OCI-LY7 (cell line): ENCODE data around the gene CCNG2. TPM values are rescaled to one million over a fixed set of nuclear protein-coding genes. Genes with fewer than 3 reads are reported as not detected.

Experiments used
- BruUV-seq: library from RNA; stranded (reverse); fragments of 400-500 nt; replicated peaks from 2 replicates; lab custom pipeline; 2021; lab: Mats Ljungman, UMichigan
- CTCF ChIA-PET: fragments of 300-600 bp; sonication (Branson Sonifier 250); formaldehyde crosslinking; loops from one replicate; lab custom pipeline; 2022; ENCODE audit warnings: antibody characterized with exemption; ENCODE audit not compliant: unreplicated experiment; lab: Charles Lee
- POLR2A ChIA-PET: fragments of 300-600 bp; sonication (Branson Sonifier 250); formaldehyde crosslinking; loops from one replicate; lab custom pipeline; 2022; ENCODE audit warnings: antibody characterized with exemption; lab: Charles Lee
- DNase-seq: peaks from one replicate; pipeline ENCODE4 v3.0.0-alpha.2; 2015; ENCODE audit warnings: low spot score
- H2AFZ ChIP-seq: fragments of 200-600 bp; sonication (generic), shearing (Covaris generic); 2 replicates; pipeline ENCODE4 v1.6.1; 2014; ENCODE audit warnings: mild to moderate bottlenecking, antibody characterized with exemption, low read length, moderate library complexity
- H3K27ac ChIP-seq: fragments of 200-600 bp; sonication (generic); 2 replicates; pipeline ENCODE4 v1.5.1; 2014; ENCODE audit warnings: mixed run types, low read depth, mild to moderate bottlenecking, moderate library complexity, low read length, inconsistent platforms; ENCODE audit not compliant: poor library complexity, severe bottlenecking
- H3K36me3 ChIP-seq: fragments of 200-600 bp; sonication (generic); 2 replicates; pipeline ENCODE4 v1.6.1; 2014; ENCODE audit warnings: mild to moderate bottlenecking, antibody characterized with exemption, low read length, moderate library complexity, mixed read lengths; ENCODE audit not compliant: insufficient read depth
- H3K4me1 ChIP-seq: fragments of 200-600 bp; sonication (generic); 2 replicates; pipeline ENCODE4 v1.5.1; 2014; ENCODE audit warnings: mild to moderate bottlenecking, low read length; ENCODE audit not compliant: insufficient read depth, poor library complexity, severe bottlenecking
- H3K4me2 ChIP-seq: fragments of 200-600 bp; sonication (generic); 2 replicates; pipeline ENCODE4 v1.6.1; 2014; ENCODE audit warnings: mild to moderate bottlenecking, low read length
- H3K4me3 ChIP-seq: fragments of 200-600 bp; sonication (generic); 2 replicates; pipeline ENCODE4 v1.5.1; 2014; ENCODE audit warnings: mild to moderate bottlenecking, low read depth, low read length; ENCODE audit not compliant: poor library complexity, severe bottlenecking
- H3K79me2 ChIP-seq: fragments of 200-600 bp; sonication (generic); 2 replicates; pipeline ENCODE4 v1.6.1; 2016; ENCODE audit warnings: low read depth, mild to moderate bottlenecking, low read length, moderate library complexity, mixed read lengths; ENCODE audit not compliant: insufficient read depth
- H3K9me2 ChIP-seq: fragments of 200-600 bp; sonication (generic); 2 replicates; pipeline ENCODE4 v1.6.1; 2016; ENCODE audit warnings: mild to moderate bottlenecking, low read length, mixed read lengths; ENCODE audit not compliant: insufficient read depth
- H3K9me3 ChIP-seq: fragments of 200-600 bp; sonication (generic); 2 replicates; pipeline ENCODE4 v1.6.1; 2014; ENCODE audit warnings: mild to moderate bottlenecking, mixed run types, low read length, mixed read lengths
- H4K20me1 ChIP-seq: fragments of 200-600 bp; sonication (generic); 2 replicates; pipeline ENCODE4 v1.6.1; 2014; ENCODE audit warnings: mild to moderate bottlenecking, antibody characterized with exemption, low read length, moderate library complexity, mixed read lengths; ENCODE audit not compliant: insufficient read depth
- EZH2phosphoT487 ChIP-seq: fragments of 200-600 bp; sonication (generic); IDR thresholded peaks from 2 replicates; pipeline ENCODE4 v1.6.1; 2018; ENCODE audit warnings: low read depth, borderline replicate concordance, mild to moderate bottlenecking, mixed run types, antibody characterized with exemption, low read length, moderate library complexity, mixed read lengths
- intact Hi-C: fragments of 100-400 bp; cut with micrococcal nuclease; formaldehyde crosslinking; loops from one replicate; pipeline ENCODE4 v1.10.0; 2022; ENCODE audit not compliant: unreplicated experiment
- total RNA-seq, 2 experiments: library from RNA; depleted of rRNA in 1 of 2; stranded (reverse); fragments of >200 nt in 1 of 2; shearing (Covaris generic) in 1 of 2; gene quantifications; 2 replicates each; pipeline ENCODE4 v1.2.3, GENCODE V29; 2014 to 2022
- TF ChIP-seq, protein P1 (sequence below): fragments of 200-600 bp; sonication (generic); conservative IDR thresholded peaks from 2 replicates; pipeline ENCODE4 v1.5.1; 2014; ENCODE audit warnings: mild to moderate bottlenecking, antibody characterized with exemption, low read length, moderate library complexity, mixed read lengths

CCNG2 gene
- total RNA-seq, 2 experiments from 2014 or later, result 16.6 to 87.4 TPM

DNA sequence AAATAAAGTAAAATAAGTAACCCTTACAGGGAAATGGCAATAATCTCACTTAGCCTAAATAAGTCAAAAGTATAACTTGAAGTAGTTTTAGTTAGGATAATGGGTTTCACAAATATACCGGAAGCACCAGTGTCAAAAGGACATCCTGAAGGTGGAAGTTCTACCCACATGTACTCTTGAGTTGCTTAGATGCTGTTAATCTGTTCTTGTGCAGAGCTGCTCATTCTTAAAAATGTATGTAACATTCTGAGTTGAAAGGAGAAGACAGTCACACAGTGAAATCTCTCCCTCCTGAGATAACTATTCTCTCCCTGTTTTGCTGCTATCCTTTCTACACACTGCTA, 11.2 kb upstream of the CCNG2 start:
- no TSS peak for BruUV-seq
- Histone ChIP-seq H3K36me3 (no peaks in the 10 kb centered on the region), H2AFZ (peak overlapping the region; percentile 91), H3K9me2 (no peaks in the 10 kb centered on the region), H3K4me2 (peak overlapping the region; percentile 55), H4K20me1 (no peaks in the 10 kb centered on the region), H3K79me2 (no peaks in the 10 kb centered on the region), H3K4me3 (no peak overlapping the region), H3K9me3 (no peaks in the 10 kb centered on the region), H3K4me1 (peaks cover 46% of the 10 kb centered on the region), H3K27ac (peak overlapping the region; percentile 38)
- ChIA-PET POLR2A (interaction anchor here (0.6 to 17.5 kb wide), 10 partner anchors 8 to 687 kb away, joined by 3 to 213 read pairs (median 4); partner anchors contain the start of gene CCNG2), CTCF (interaction anchor here (1.0 kb wide), 2 partner anchors 9 to 50 kb away, joined by 3 read pairs; no protein-coding TSS in a partner anchor)
- intact Hi-C loops, result no loop called here
- DNase-seq, result peak; percentile 45
- TF ChIP-seq EZH2phosphoT487, result no peak
- TF ChIP-seq, protein P1, sequence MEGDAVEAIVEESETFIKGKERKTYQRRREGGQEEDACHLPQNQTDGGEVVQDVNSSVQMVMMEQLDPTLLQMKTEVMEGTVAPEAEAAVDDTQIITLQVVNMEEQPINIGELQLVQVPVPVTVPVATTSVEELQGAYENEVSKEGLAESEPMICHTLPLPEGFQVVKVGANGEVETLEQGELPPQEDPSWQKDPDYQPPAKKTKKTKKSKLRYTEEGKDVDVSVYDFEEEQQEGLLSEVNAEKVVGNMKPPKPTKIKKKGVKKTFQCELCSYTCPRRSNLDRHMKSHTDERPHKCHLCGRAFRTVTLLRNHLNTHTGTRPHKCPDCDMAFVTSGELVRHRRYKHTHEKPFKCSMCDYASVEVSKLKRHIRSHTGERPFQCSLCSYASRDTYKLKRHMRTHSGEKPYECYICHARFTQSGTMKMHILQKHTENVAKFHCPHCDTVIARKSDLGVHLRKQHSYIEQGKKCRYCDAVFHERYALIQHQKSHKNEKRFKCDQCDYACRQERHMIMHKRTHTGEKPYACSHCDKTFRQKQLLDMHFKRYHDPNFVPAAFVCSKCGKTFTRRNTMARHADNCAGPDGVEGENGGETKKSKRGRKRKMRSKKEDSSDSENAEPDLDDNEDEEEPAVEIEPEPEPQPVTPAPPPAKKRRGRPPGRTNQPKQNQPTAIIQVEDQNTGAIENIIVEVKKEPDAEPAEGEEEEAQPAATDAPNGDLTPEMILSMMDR, result no peak

- no TSS peak for BruUV-seq
- no peak overlapping the region for H3K4me3 ChIP-seq
- H3K36me3 ChIP-seq, result no peaks in the 10 kb centered on the region; the same call in 1 of the 2 replicates
- POLR2A ChIA-PET, result interaction anchor here (0.6 to 17.5 kb wide), 12 partner anchors 8 to 686 kb away, joined by 3 to 213 read pairs (median 4); partner anchors contain the start of gene CCNG2
- H3K9me3 ChIP-seq, result no peaks in the 10 kb centered on the region; the same call in 1 of the 2 replicates
- H3K79me2 ChIP-seq, result no peaks in the 10 kb centered on the region
- intact Hi-C loops, result no loop called here
- CTCF ChIA-PET, result interaction anchor here (1.0 kb wide), 2 partner anchors 9 to 51 kb away, joined by 3 read pairs; no protein-coding TSS in a partner anchor
- no peaks in the 10 kb centered on the region for H3K9me2 ChIP-seq
- H3K27ac ChIP-seq, result peak overlapping the region; percentile 38
- TF ChIP-seq, protein P1, result no peak
- TF ChIP-seq EZH2phosphoT487, result no peak
- H3K4me1 ChIP-seq, result peaks cover 52% of the 10 kb centered on the region
- peak overlapping the region; percentile 91 for H2AFZ ChIP-seq
- no peaks in the 10 kb centered on the region for H4K20me1 ChIP-seq
- H3K4me2 ChIP-seq, result peak overlapping the region; percentile 55
- DNase-seq, result peak; percentile 59
These were observed 10.6 kb upstream of the CCNG2 start for GRCh38 chr4:77146186-77147078.
